Fibroblast of pulmonary artery (primary cell): ENCODE measurements around the gene FUT4.
A peak's percentile ranks its signal among the peaks of the same experiment; 100 is the strongest.

ENCODE experiments used
- DNase-seq: peaks from one replicate; pipeline ENCODE4 v3.0.0-alpha.2; 2010; ENCODE audit warnings: low read depth
- H3K4me3 ChIP-seq: replicated peaks from 2 replicates; pipeline ENCODE4 v1.5.1; 2011; ENCODE audit warnings: low read depth, mild to moderate bottlenecking, control low read depth, low read length, moderate library complexity
- CTCF ChIP-seq: IDR thresholded peaks from 2 replicates; pipeline ENCODE4 v1.5.1; 2011; ENCODE audit warnings: mild to moderate bottlenecking, control low read depth, low read length, inconsistent platforms; ENCODE audit errors: missing control alignments

Gene FUT4

GRCh38 chr11:94557421-94557820 lies 13.7 kb downstream of the FUT4 start:
- no peak for TF ChIP-seq CTCF
- no peak for DNase-seq
- H3K4me3 ChIP-seq, result no peak overlapping the region

DNA sequence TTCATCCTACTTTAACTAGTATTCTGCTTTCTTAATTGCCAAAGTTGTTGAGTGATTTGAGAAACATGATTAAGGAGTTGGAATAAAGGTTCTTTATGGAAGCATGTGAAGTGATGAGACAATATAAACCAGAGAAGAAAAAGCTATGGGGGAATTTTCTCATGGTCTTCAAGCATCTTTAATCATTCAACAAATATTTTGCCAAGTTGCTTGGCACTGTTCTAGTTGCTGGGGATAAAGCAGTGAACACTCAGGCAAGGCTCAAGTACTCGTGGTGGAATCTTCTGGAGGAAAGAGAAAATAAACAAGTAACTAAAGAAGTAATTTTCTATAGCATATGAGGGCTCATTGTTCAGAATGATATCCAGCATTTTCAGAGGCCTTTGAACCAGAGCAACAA lies 14.3 kb downstream of the FUT4 start:
- DNase-seq, result no peak
- H3K4me3 ChIP-seq, result no peak overlapping the region
- TF ChIP-seq CTCF, result no peak

GRCh38 chr11:94558468-94558867 lies 14.7 kb downstream of the FUT4 start:
- TF ChIP-seq CTCF, result no peak
- no peak overlapping the region for H3K4me3 ChIP-seq
- no peak for DNase-seq

GRCh38 chr11:94558932-94559331 lies 15.2 kb downstream of the FUT4 start:
- TF ChIP-seq CTCF, result no peak
- no peak overlapping the region for H3K4me3 ChIP-seq
- no peak for DNase-seq

DNA sequence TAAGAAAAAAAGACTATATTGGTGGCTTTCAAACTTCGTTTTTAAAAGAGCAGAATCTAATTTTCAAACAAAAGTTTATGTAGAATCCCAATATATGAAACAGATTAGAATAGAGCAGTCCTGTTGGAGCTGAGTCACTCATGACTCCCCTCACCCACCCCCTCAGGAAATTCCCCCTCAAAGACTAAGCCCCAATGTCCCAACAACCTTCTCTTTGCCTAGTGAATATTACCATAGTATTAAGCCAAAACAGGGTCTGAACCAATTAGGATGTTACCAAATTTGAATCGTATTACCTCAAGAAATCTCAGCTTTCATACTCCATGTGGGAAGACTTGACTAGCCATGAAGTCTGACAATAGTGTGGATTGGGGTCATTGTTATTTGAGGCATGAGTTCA lies 15.6 kb downstream of the FUT4 start:
- TF ChIP-seq CTCF, result no peak
- DNase-seq, result no peak
- H3K4me3 ChIP-seq, result no peak overlapping the region

GRCh38 chr11:94560834-94561233 lies 17.1 kb downstream of the FUT4 start:
- no peak for DNase-seq
- no peak overlapping the region for H3K4me3 ChIP-seq
- TF ChIP-seq CTCF, result no peak

DNA sequence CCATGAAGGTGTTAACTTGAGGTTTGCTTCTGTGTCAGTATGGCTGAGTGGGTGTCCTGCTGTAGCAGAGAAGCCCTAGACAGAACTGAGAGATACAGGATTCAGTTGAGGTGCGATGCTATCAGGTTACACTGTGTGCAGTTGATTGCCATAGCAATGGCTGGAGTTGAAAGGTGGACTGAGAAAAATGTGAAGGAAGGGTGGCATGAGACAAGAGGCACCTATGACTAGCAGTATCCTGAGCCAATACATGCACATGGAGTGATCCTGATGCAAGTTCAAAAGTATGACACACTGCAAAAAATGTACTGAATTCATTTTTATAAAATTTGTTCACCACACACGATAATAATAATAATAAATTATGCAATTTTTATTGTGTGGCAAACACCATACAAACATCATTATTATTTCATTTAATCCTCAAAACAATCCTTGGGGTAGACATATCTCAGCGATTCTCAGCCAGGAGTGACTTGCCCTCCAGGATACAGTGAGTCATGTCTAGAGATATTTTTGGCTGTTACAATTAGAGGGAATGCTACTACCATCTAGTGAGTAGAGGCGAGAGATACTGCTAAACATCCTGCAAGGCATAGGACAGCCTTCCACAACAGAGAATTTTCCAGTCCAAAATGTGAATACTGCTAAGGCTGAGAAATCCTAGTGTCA lies 19.6 kb downstream of the FUT4 start:
- no peak overlapping the region for H3K4me3 ChIP-seq
- DNase-seq, result peak; percentile 74

More for the DNA sequence above, 19.6 kb downstream of the FUT4 start:
- peak; percentile 45 for TF ChIP-seq CTCF
